Fibroblast of villous mesenchyme (primary cell): ENCODE results near the gene SRRM2. TPM values are rescaled to one million over a fixed set of nuclear protein-coding genes. Genes with fewer than 3 reads are reported as not detected.
A peak's percentile ranks its signal among the peaks of the same experiment; 100 is the strongest.

Source experiments
- DNase-seq: peaks from one replicate; pipeline ENCODE4 v3.0.0-alpha.2; 2010; ENCODE audit warnings: low read depth
- H3K4me3 ChIP-seq: 2 replicates; pipeline ENCODE4 v1.5.1; 2011; ENCODE audit warnings: low read depth, mild to moderate bottlenecking, low read length
- CTCF ChIP-seq: IDR thresholded peaks from 2 replicates; pipeline ENCODE4 v1.5.1; 2012; ENCODE audit warnings: low read depth, mild to moderate bottlenecking, low read length; ENCODE audit not compliant: insufficient read depth
- total RNA-seq: library from RNA; depleted of rRNA; stranded (reverse); fragments of >200 nt; gene quantifications from 2 replicates; pipeline ENCODE4 v1.2.3, GENCODE V29; 2012

SRRM2 gene
- total RNA-seq, 1 donor, result 62.2 TPM

- DNase-seq, result peak; percentile 82
- peak within 1 kb of the TSS; percentile 98 for H3K4me3 ChIP-seq
- no peak for TF ChIP-seq CTCF
These were observed 24.9 kb downstream of the SRRM2 start, which contains the start of gene ELOB for GRCh38 chr16:2777231-2777902. Gene ELOB, minus strand, starts transcription at chr16:2777280. Its CDS starts 41 bp downstream, at chr16:2777239.

DNA sequence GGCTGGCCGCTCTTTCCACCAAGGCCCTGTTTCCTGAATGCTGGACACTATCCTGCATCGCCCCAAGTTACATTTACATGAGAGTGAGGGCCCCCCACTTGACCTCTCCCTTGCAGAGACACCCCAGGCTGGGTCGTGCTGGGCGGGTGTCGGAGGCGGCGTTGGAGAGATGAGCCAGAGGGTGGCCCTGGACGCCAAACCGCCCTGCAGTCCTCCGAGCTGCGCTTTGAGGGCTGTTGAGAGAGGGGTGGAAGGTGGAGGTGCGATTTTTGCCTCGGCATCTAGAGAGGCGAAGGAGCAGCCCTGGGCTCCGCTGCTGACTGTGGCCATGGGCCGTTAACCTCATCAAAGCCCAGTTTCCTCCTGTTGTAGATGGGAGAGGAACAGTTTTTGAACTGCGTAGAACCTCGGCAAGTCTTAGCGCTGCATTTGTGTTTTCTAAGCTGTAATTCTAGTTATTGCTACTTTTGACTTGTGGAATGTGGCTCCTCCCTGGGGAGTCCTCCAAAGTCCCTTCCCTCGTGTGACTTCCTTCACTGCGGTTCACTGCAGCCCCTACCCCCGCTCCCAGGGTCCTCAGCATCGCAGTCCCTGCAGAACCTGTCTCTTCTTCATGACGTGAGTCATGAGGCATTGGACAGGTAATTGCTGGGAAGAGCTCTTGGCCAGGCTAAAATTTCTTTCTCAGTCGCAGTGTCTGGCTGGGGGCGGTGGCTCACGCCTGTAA, 25.6 kb downstream of the SRRM2 start:
- peak overlapping the region; percentile 98 for H3K4me3 ChIP-seq
- DNase-seq, result no peak
- no peak for TF ChIP-seq CTCF

DNA sequence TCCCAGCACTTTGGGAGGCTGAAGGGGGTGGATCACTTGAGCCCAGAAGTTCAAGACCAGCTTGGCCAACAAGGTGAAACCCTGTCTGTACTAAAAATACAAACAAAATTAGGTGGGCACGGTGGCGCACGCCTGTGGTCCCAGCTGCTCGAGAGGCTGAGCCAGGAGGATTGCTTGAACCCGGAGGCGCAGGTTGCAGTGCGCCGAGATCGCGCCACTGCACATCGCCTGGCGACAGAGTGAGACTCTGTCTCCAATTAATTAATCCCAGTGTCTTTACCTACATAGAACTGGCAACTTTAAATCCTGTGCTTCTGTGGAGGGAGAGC, 26.2 kb downstream of the SRRM2 start:
- TF ChIP-seq CTCF, result no peak
- no peak for DNase-seq
- peak overlapping the region; percentile 98 for H3K4me3 ChIP-seq

GRCh38 chr16:2779151-2779920, 26.9 kb downstream of the SRRM2 start:
- no peak for DNase-seq
- no peak overlapping the region for H3K4me3 ChIP-seq
- no peak for TF ChIP-seq CTCF

DNA sequence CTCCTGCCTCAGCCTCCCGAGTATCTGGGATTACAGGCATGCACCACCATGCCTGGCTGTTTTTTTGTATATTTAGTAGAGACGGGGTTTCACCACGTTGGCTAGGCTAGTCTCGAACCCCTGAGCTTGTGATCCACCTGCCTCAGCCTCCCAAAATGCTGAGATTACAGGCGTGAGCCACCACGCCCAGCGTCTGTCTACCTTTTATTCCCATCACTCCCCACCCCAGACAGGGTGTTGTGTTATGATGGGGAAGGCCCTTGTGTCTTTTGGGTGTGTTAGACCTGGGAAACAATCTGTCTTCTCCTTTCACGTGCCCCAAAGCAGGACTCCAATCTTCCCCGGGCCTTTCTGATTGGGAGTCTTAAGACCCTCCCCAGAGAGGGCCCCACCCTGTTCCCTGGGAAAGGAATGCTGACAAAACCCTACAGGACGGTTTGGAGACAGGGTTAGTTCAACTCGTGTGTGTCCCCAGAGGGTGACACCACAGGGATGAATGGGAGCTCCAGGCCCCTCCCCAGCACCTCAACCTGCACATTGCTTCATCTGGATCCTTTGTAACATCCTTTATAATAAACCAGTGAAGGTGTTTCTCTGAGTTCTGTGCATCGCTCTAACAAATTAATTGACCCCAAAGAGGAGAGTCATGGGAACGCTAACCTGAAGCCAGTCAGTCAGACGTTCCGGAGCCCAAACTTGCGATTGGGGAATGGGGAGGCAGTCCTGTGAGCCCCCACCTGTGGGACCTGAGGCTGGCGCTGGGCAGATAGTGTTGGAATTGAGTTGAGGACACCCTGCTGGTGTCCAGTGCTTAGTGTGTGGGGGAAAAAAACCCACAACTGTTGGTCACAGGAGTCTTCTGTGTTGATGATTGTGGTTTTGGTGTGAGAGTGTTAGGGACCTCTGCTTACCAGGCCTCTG, 27.8 kb downstream of the SRRM2 start:
- H3K4me3 ChIP-seq, result no peak overlapping the region
- TF ChIP-seq CTCF, result no peak
- no peak for DNase-seq
